ENCODE results near the gene NCAM2.

The NCAM2 gene

GRCh38 chr21:21177353-21177986 is 179.3 kb downstream of the NCAM2 start:
- no peak for TF ChIP-seq CTCF (IDR thresholded peaks at IDR 0.05)
- no peak for DNase-seq (ENCODE audit: low spot score)
- H3K4me3 ChIP-seq, result no peak overlapping the region
- no peak overlapping the region for H3K27ac ChIP-seq

- no peak for TF ChIP-seq CTCF (IDR thresholded peaks at IDR 0.05)
These were observed 181.6 kb downstream of the NCAM2 start for GRCh38 chr21:21179619-21180298.

GRCh38 chr21:21182401-21183010 is 184.3 kb downstream of the NCAM2 start:
- no peak for DNase-seq (ENCODE audit: low spot score)
- TF ChIP-seq CTCF (IDR thresholded peaks at IDR 0.05), result no peak
- Histone ChIP-seq H3K4me3 (no peak overlapping the region), H3K27ac (no peak overlapping the region)

More at GRCh38 chr21:21179619-21180298, 181.6 kb downstream of the NCAM2 start:
- Histone ChIP-seq H3K4me3 (no peak overlapping the region), H3K27ac (no peak overlapping the region)
- no peak for DNase-seq (ENCODE audit: low spot score)

GRCh38 chr21:21183092-21183491 is 184.9 kb downstream of the NCAM2 start:
- Histone ChIP-seq H3K27ac (no peak overlapping the region), H3K4me3 (no peak overlapping the region)
- no peak for TF ChIP-seq CTCF (IDR thresholded peaks at IDR 0.05)
- no peak for DNase-seq (ENCODE audit: low spot score)

GRCh38 chr21:21184771-21185528 is 186.7 kb downstream of the NCAM2 start:
- DNase-seq (ENCODE audit: low spot score), result no peak
- Histone ChIP-seq H3K27ac (no peak overlapping the region), H3K4me3 (no peak overlapping the region)
- no peak for TF ChIP-seq CTCF (IDR thresholded peaks at IDR 0.05)

GRCh38 chr21:21187579-21187978 is 189.4 kb downstream of the NCAM2 start:
- Histone ChIP-seq H3K4me3 (no peak overlapping the region), H3K27ac (no peak overlapping the region)
- no peak for TF ChIP-seq CTCF (IDR thresholded peaks at IDR 0.05)
- DNase-seq (ENCODE audit: low spot score), result no peak

All from coronary artery (tissue), 2 donors.